Heart left ventricle (tissue), 13 donors: ENCODE results near the gene PKNOX2.

Experiments used
- CTCF ChIP-seq, 12 donors: fragments of 200-600 bp; sonication (generic) in 4 of 12; IDR thresholded peaks; one replicate each; pipeline versions ENCODE4 v1.5.0 to v1.8.0; 2018 to 2022; ENCODE audit warnings: antibody characterized with exemption in 12 of 12, mild to moderate bottlenecking in 5 of 12
- POLR2A ChIP-seq, 2 donors: fragments of 450-650 bp; IDR thresholded peaks; one replicate each; pipeline ENCODE4 v1.6.1; 2017; ENCODE audit warnings: antibody characterized with exemption in 2 of 2, mild to moderate bottlenecking in 2 of 2, moderate library complexity in 2 of 2
- donor health status: ischemic (EF 13 %, LVEDD 7.1; RV severe dilation, severe dysfunction).
- donor health status: DM: no; HTN: yes; CAD: no.
- donor health status: DM: no; HTN: no; CAD: no.
- donor health status: ischemic (EF 25% LVEDD 6.9; RV normal size, moderate dysfunction).
- donor health status: ischemic (EF 25% LVEDD 5.7; RV mildly dilated, moderate dysfunction).
- donor health status: ischemic (EF 35%, LVEDD 5.7; RV mildly dilated, moderate dysfunction).
- donor health status: nonischemic (EF 11% LVEDD 7.7; RV severe dilation, severe dysfunction).
- donor health status: DM: yes; HTN: yes; CAD: no.
- donor health status: PGD.
- donor health status: ischemic (EF 29% LVEDD 5.4; RV normal size, mild dysfunction).
- donor health status: nonischemic (EF 23%, LVEDD 6.1; RV moderate dilation, normal function).

DNA sequence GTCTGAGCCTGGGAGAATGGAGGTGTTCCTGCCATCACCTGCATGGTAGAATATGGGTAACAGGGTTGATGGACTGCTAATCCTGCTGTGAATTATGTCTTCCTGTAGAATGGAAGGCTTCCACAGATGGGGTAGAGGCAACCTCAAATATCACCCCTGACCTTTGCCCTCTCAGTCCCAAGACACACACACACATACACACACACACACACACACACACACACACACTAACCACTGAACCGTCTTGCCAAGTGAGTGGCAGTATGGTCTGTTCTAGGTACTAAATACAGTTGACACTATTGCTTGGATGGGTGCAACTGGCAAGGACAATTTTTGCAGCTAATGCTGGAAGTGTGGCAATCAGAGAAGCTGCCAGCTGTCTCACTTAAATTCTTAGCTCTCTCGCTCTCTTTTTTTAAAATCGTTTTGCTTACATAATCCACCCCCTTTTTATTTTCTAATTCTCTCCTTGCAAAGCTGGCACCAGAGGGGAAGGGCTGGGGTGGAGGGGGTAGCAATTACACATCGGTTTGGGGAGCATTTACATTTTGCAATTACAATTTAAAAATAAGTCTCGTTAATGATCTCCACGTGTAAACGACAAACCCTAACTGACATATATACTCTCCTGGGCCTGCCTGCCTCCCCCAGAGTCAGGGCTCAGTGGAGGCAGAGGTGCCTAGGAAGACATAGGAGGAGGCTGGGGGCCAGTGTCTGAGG is 169.0 kb downstream of the PKNOX2 start:
- TF ChIP-seq POLR2A (IDR thresholded peaks at IDR 0.05) (no peak), CTCF (IDR thresholded peaks at IDR 0.05) (no peak)
